ENCODE data around the gene C17orf114.

Gene C17orf114

DNA sequence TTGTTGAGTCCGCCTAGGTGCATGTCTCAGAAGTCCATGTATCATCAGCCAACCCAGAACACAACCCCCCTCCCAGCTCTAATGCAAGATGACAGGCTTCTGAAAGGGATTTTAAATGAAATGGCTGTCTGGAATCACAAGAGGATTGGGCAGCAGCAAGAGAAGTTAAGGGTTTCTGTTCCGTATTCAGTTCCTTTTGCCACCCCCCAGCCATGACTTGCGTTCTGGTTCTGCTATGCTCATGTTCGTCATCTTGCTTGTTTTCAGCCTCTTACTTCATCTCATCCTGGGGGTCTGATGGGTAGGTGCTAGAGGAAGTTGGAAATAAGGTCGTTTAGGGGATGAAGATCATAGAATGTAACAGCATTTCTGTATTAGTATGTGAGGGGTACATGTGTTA, 43.0 kb upstream of the C17orf114 start:
- Histone ChIP-seq H3K9ac (ENCODE audit: insufficient read depth, low read depth, low read length) (no peak overlapping the region), H3K79me2 (ENCODE audit: insufficient read depth, low read length) (peaks cover 84% of the 10 kb centered on the region), H3K4me2 (ENCODE audit: low read depth, low read length) (no peak overlapping the region), H4K20me1 (ENCODE audit: insufficient read depth, low read length) (peaks cover 31% of the 10 kb centered on the region), H3K4me3 (replicated peaks in 1 of 3; ENCODE audit: insufficient read depth in 1 of 3, low read depth in 2 of 3, low read length in 3 of 3) (no peak overlapping the region), H3K27ac (ENCODE audit: extremely low read length, insufficient read depth, low read length) (no peak overlapping the region), H3K9me3 (ENCODE audit: low read length) (no peaks in the 10 kb centered on the region), H3K27me3 (ENCODE audit: control insufficient read depth in 1 of 2, insufficient read depth in 2 of 2, low read length in 2 of 2) (no peaks in the 10 kb centered on the region), H3K4me1 (ENCODE audit: insufficient read depth, low read length) (peaks cover 52% of the 10 kb centered on the region), H3K36me3 (replicated peaks in 1 of 2; ENCODE audit: control insufficient read depth in 1 of 2, insufficient read depth in 2 of 2, low read length in 2 of 2) (peaks cover 3 to 20% of the 10 kb centered on the region in 2 experiments; a peak in 4 of 5 replicates), H2AFZ (ENCODE audit: low read length) (no peak overlapping the region)
- DNase-seq (ENCODE audit: low spot score) (no peak), FAIRE-seq (no peak), ATAC-seq (no peak)
- intact Hi-C loops (cut with micrococcal nuclease; ENCODE audit: unreplicated experiment) (no loop called here), in situ Hi-C loops (cut with HindIII; ENCODE audit: extremely low pct_ligation_motif_present, low pct_unique_long_range_greater_than_20kb) (no loop called here)
- TF ChIP-seq ZMYM2 (CRISPR knock-in tag; IDR thresholded peaks at IDR 0.05) (no peak), PRPF4 (IDR thresholded peaks at IDR 0.05; ENCODE audit: low read depth, low read length, poor library complexity, severe bottlenecking) (no peak), ZBTB38 (CRISPR knock-in tag; IDR thresholded peaks at IDR 0.05) (no peak), ELF1 (CRISPR knock-in tag; IDR thresholded peaks at IDR 0.05) (no peak)
- TF ChIP-seq, protein P1, sequence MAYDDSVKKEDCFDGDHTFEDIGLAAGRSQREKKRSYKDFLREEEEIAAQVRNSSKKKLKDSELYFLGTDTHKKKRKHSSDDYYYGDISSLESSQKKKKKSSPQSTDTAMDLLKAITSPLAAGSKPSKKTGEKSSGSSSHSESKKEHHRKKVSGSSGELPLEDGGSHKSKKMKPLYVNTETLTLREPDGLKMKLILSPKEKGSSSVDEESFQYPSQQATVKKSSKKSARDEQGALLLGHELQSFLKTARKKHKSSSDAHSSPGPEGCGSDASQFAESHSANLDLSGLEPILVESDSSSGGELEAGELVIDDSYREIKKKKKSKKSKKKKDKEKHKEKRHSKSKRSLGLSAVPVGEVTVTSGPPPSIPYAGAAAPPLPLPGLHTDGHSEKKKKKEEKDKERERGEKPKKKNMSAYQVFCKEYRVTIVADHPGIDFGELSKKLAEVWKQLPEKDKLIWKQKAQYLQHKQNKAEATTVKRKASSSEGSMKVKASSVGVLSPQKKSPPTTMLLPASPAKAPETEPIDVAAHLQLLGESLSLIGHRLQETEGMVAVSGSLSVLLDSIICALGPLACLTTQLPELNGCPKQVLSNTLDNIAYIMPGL (CRISPR knock-in tag; IDR thresholded peaks at IDR 0.05; ENCODE audit: borderline replicate concordance in 1 of 2, low read depth in 1 of 2), result no peak
- TF ChIP-seq, protein P2, sequence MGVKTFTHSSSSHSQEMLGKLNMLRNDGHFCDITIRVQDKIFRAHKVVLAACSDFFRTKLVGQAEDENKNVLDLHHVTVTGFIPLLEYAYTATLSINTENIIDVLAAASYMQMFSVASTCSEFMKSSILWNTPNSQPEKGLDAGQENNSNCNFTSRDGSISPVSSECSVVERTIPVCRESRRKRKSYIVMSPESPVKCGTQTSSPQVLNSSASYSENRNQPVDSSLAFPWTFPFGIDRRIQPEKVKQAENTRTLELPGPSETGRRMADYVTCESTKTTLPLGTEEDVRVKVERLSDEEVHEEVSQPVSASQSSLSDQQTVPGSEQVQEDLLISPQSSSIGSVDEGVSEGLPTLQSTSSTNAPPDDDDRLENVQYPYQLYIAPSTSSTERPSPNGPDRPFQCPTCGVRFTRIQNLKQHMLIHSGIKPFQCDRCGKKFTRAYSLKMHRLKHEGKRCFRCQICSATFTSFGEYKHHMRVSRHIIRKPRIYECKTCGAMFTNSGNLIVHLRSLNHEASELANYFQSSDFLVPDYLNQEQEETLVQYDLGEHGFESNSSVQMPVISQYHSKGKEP (CRISPR knock-in tag; IDR thresholded peaks at IDR 0.05), result no peak
- WGBS (ENCODE audit: low lambda C conversion rate), result 94% methylated on average over 5 of the region's 5 CpGs
- CTCF ChIA-PET (ENCODE audit: low intra/inter-chr PET ratio, low total read pairs), result no interaction called here
- no TSS peak for BruUV-seq (replicated peaks)
- POLR2A ChIA-PET, result interaction anchor here (0.9 kb wide), 1 partner anchor 9 kb away, joined by 4 read pairs; no protein-coding TSS in a partner anchor
